Iris pigment epithelial cell (primary cell): Measurements from ENCODE around the gene TSPY3.
"Not testable (repeated sequence)": the region's sequence is repeated elsewhere in the genome, so short reads cannot be mapped to it uniquely, and the experiment has no call there.

Experiments used
- DNase-seq: peaks from one replicate; pipeline ENCODE4 v3.0.0-alpha.2; 2011; ENCODE audit warnings: low read depth

The TSPY3 gene, protein sequence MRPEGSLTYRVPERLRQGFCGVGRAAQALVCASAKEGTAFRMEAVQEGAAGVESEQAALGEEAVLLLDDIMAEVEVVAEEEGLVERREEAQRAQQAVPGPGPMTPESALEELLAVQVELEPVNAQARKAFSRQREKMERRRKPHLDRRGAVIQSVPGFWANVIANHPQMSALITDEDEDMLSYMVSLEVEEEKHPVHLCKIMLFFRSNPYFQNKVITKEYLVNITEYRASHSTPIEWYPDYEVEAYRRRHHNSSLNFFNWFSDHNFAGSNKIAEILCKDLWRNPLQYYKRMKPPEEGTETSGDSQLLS

GRCh38 chrY:9398121-9398520, at the start of gene TSPY3:
Gene TSPY3 (plus strand): TSS chrY:9398421. CDS start chrY:9398467, 46 bp downstream.
- not testable (repeated sequence) for DNase-seq

- DNase-seq: not testable (repeated sequence)
Measured at GRCh38 chrY:9357497-9357896, 40.7 kb upstream of the TSPY3 start, which contains the start of gene TSPY8. Gene TSPY8 (plus strand): TSS chrY:9357797. CDS start chrY:9357843, 46 bp downstream.

DNA sequence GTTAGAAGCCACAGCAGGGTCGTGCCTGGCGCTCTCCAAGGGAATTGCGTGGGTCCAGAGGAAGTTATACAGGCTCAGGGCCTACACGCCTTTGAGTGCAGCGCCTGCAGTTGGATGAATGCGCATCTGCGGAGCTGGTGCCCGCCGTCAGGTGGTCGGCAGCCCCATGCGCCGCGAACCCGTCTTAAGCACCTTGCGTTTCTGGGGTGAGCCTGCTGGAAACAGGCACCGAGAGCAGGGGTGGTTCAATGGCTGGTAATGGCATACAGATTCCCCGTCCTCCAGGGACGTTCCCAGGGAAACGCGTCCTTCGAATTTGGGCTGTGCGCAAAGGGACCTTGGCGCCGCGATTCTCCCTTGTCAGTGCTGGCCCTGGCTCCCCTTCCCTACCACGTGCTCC, 1.7 kb upstream of the TSPY3 start:
- not testable (repeated sequence) for DNase-seq
